Renal cortical epithelial cell (primary cell): ENCODE results near the gene RWDD2A. TPM values are rescaled to one million over a fixed set of nuclear protein-coding genes. Genes with fewer than 3 reads are reported as not detected.
"Not testable (repeated sequence)": the region's sequence is repeated elsewhere in the genome, so short reads cannot be mapped to it uniquely, and the experiment has no call there.

Experiments
- DNase-seq: peaks from one replicate; pipeline ENCODE4 v3.0.0-alpha.2; 2011; ENCODE audit warnings: low read depth
- total RNA-seq: library from RNA; depleted of rRNA; stranded (reverse); fragments of >200 nt; gene quantifications from 2 replicates; pipeline ENCODE4 v1.2.3, GENCODE V29; 2014

RWDD2A gene
- total RNA-seq, result 5.6 and 9.0 TPM in 2 replicates

GRCh38 chr6:83192871-83193746 is at the start of gene RWDD2A, which contains the start of gene PGM3:
TSS of gene RWDD2A (plus strand) at chr6:83193357. CDS start at chr6:83194452, 1,095 bp downstream.
TSS of gene PGM3 (minus strand) at chr6:83193265. CDS start at chr6:83191012, 2,253 bp downstream.
- peak; percentile 67 for DNase-seq

- no peak for DNase-seq
Measured at GRCh38 chr6:83151114-83151513, 42.0 kb upstream of the RWDD2A start.

- DNase-seq, result peak; percentile 6
Measured at GRCh38 chr6:83152913-83153312, 40.2 kb upstream of the RWDD2A start.

GRCh38 chr6:83153883-83154521 is 39.2 kb upstream of the RWDD2A start:
- DNase-seq, result peak; percentile 31

- no peak for DNase-seq
Measured at GRCh38 chr6:83155794-83156193, 37.4 kb upstream of the RWDD2A start.

GRCh38 chr6:83160167-83160566 is 33.0 kb upstream of the RWDD2A start:
- DNase-seq, result no peak

GRCh38 chr6:83167726-83168278 is 25.4 kb upstream of the RWDD2A start:
- DNase-seq, result no peak

GRCh38 chr6:83168556-83168955 is 24.6 kb upstream of the RWDD2A start:
- no peak for DNase-seq

GRCh38 chr6:83169106-83169505 is 24.1 kb upstream of the RWDD2A start:
- DNase-seq, result no peak

- peak; percentile 26 for DNase-seq
Measured at GRCh38 chr6:83169511-83169910, 23.6 kb upstream of the RWDD2A start.

GRCh38 chr6:83176246-83176645 is 16.9 kb upstream of the RWDD2A start:
- no peak for DNase-seq

GRCh38 chr6:83180426-83180950 is 12.7 kb upstream of the RWDD2A start:
- DNase-seq, result no peak

- no peak for DNase-seq
Measured at GRCh38 chr6:83182114-83182513, 11.0 kb upstream of the RWDD2A start.

GRCh38 chr6:83183082-83183828 is 9.9 kb upstream of the RWDD2A start:
- DNase-seq, result peak; percentile 86

- DNase-seq, result no peak
Measured at GRCh38 chr6:83185096-83185495, 8.1 kb upstream of the RWDD2A start.

- no peak for DNase-seq
Measured at GRCh38 chr6:83188501-83188900, 4.7 kb upstream of the RWDD2A start.

- no peak for DNase-seq
Measured at GRCh38 chr6:83190626-83191025, 2.5 kb upstream of the RWDD2A start.

- not testable (repeated sequence) for DNase-seq
Measured at GRCh38 chr6:83191974-83192373, 1.2 kb upstream of the RWDD2A start.

GRCh38 chr6:83192456-83192855 is 701 bp upstream of the RWDD2A start:
- DNase-seq, result no peak

GRCh38 chr6:83193747-83194566 is 800 bp downstream of the RWDD2A start:
- no peak for DNase-seq
